ENCODE data around the gene JAG2. TPM values are rescaled to one million over a fixed set of nuclear protein-coding genes. Genes with fewer than 3 reads are reported as not detected.

The JAG2 gene
- total and polyA plus RNA-seq, 12 donors: 18.5 to 45.5 (median 26.3) TPM

DNA sequence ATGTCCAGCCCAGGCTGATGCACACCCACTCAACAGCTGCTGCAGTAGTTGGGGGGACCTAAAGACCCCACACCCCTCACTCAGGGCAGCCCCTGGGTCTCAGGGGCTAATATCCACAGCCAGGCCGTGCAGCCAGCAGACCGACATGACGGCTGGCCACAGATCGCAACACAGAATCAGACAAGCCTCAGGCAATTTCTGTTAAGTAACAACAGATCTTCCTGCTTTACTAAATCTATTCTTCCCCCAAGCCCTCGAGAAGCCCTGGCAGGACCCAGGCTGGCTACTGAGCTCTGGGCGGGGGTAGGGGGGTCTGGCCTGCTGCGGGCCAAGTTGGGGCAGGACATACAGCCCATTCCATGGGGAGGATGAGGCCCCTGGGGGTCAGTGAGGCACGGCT is 40.5 kb upstream of the JAG2 start:
- TF ChIP-seq, protein P1, sequence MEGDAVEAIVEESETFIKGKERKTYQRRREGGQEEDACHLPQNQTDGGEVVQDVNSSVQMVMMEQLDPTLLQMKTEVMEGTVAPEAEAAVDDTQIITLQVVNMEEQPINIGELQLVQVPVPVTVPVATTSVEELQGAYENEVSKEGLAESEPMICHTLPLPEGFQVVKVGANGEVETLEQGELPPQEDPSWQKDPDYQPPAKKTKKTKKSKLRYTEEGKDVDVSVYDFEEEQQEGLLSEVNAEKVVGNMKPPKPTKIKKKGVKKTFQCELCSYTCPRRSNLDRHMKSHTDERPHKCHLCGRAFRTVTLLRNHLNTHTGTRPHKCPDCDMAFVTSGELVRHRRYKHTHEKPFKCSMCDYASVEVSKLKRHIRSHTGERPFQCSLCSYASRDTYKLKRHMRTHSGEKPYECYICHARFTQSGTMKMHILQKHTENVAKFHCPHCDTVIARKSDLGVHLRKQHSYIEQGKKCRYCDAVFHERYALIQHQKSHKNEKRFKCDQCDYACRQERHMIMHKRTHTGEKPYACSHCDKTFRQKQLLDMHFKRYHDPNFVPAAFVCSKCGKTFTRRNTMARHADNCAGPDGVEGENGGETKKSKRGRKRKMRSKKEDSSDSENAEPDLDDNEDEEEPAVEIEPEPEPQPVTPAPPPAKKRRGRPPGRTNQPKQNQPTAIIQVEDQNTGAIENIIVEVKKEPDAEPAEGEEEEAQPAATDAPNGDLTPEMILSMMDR (IDR thresholded peaks at IDR 0.05): no peak
- H3K36me3 ChIP-seq: peaks cover 0 to 50% (median 7%) of the 10 kb centered on the region in 9 donors
- no peaks in the 10 kb centered on the region for H3K27me3 ChIP-seq
- H3K4me1 ChIP-seq: peaks cover 22 to 36% (median 30%) of the 10 kb centered on the region in 9 donors
- DNase-seq: no peak
- WGBS, 2 donors: 93 to 96% methylated on average over 8 of the region's 8 CpGs
- no peak overlapping the region for H3K4me3 ChIP-seq
- ATAC-seq: no peak
- no peak overlapping the region for H3K27ac ChIP-seq
- intact Hi-C loops (cut with DNase I): loop anchor here in 2 of 10 donors (10.0 kb wide), 1 partner anchor 76 kb away; no protein-coding TSS in a partner anchor
- no peaks in the 10 kb centered on the region for H3K9me3 ChIP-seq

DNA sequence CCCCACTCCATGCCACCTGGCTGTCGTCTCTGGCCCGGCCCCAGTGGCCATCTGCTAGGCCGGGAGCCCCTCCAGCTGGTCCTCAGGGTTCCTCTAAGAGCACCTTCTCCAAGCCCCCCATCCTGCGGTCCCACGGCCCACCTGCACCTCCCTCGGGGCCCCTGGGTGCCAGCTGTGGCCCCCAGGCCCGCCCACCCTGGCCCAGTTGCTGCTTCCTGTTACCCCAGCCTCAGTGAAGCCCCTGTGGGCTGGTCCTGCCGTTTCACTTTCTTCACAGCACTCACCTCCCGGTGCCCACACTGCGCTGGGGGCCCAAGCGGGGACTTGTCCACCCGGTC is 40.1 kb upstream of the JAG2 start:
- ATAC-seq (no peak), DNase-seq (peak in 1 of 2 donors; percentile 13)
- intact Hi-C loops (cut with DNase I): loop anchor here in 2 of 10 donors (10.0 kb wide), 1 partner anchor 76 kb away; no protein-coding TSS in a partner anchor
- TF ChIP-seq, protein P1 (IDR thresholded peaks at IDR 0.05): no peak
- Histone ChIP-seq H3K4me3 (no peak overlapping the region), H3K27ac (no peak overlapping the region), H3K4me1 (peaks cover 23 to 40% (median 32%) of the 10 kb centered on the region in 9 donors), H3K9me3 (no peaks in the 10 kb centered on the region), H3K27me3 (no peaks in the 10 kb centered on the region), H3K36me3 (peaks cover 0 to 48% (median 7%) of the 10 kb centered on the region in 9 donors)
- 91% methylated on average over 12 of the region's 12 CpGs for WGBS, 2 donors

DNA sequence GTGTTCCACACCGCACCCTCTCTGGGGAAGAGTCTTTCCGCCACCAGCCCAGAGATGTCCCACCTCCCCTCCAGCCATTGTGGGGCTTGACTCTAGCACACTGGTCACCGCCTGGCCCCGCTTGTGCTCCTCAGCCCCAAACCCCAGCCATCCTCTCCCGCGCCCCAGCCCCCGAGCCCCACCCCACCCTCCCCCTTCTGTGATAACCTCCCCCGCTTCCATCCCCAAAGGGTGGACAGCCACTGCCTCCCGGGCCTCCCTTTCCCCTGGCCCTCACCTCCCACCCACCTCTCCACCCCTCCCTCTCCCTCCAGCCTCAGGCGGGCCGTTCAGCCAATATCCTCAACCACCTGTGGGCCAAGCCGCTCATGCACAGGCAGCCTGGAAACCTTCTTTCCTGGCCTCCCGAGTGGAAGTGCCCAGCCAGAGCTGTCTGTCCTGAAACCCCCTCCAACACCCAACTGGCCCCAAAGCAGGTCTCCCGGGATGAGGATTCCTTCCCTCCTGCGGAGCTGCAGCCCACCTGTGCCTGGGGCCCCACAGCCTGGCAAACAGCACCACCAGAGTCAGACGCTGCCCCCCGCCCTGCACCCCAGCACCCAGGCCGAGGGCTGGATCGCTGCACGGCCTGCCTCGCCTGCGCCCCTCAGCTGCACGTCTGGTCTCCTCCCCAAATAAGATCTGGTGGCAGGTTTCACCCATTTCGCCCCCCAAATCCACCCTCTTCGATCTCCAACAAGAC is 39.6 kb upstream of the JAG2 start:
- DNase-seq: no peak
- intact Hi-C loops (cut with DNase I): loop anchor here in 2 of 10 donors (10.0 kb wide), 1 partner anchor 77 kb away; no protein-coding TSS in a partner anchor
- Histone ChIP-seq H3K4me1 (peaks cover 24 to 44% (median 34%) of the 10 kb centered on the region in 9 donors), H3K36me3 (peaks cover 0 to 42% (median 7%) of the 10 kb centered on the region in 9 donors), H3K9me3 (no peaks in the 10 kb centered on the region), H3K27ac (peak overlapping the region in 5 of 10 donors; percentile 37 to 65 (median 51)), H3K27me3 (no peaks in the 10 kb centered on the region), H3K4me3 (no peak overlapping the region)
- TF ChIP-seq, protein P1 (IDR thresholded peaks at IDR 0.05): no peak
- ATAC-seq: no peak
- 87 to 89% methylated on average over 25 of the region's 25 CpGs for WGBS, 2 donors

DNA sequence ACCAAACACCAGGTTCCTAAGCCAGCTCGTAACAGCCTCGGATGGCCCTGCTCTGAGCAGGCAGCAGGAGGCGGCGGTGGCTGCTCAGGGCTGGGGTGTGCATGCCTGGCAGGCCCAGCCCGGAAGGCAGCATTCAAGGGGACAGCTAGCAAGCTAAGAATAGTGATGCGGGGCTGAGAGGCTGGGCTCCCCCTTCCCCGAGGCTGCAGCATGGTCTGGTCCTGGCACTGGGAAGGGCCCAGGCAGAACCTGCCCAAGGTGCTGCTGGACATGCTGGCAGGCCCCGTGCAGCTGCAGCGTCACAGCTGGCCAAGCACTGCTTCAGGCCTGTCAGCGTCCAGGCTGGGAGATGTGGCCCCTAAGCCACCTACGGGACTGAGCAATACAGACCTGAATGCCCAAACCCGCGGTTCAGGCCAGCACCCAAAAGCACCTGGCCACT is 38.9 kb upstream of the JAG2 start:
- peaks cover 0 to 36% (median 7%) of the 10 kb centered on the region in 9 donors for H3K36me3 ChIP-seq
- peak; percentile 12 to 60 (median 42) for ATAC-seq
- no peaks in the 10 kb centered on the region for H3K9me3 ChIP-seq
- TF ChIP-seq, protein P1 (IDR thresholded peaks at IDR 0.05): peak in 4 of 9 donors; percentile 31 to 45 (median 42)
- intact Hi-C loops (cut with DNase I): loop anchor here in 2 of 10 donors (10.0 kb wide), 1 partner anchor 77 kb away; no protein-coding TSS in a partner anchor
- WGBS, 2 donors: 48 to 52% methylated on average over 13 of the region's 13 CpGs
- DNase-seq: peak; percentile 55 to 65
- H3K4me1 ChIP-seq: peaks cover 26 to 51% (median 41%) of the 10 kb centered on the region in 9 donors
- H3K4me3 ChIP-seq: no peak overlapping the region
- peak overlapping the region in 8 of 10 donors; percentile 5 to 65 (median 44) for H3K27ac ChIP-seq
- H3K27me3 ChIP-seq: peaks cover 0 to 3% (median 0%) of the 10 kb centered on the region in 7 donors
